Measurements from ENCODE around the gene AP4B1.

GRCh38 chr1:113861641-113862040 is 43.0 kb downstream of the AP4B1 start:
- TF ChIP-seq CTCF (IDR thresholded peaks at IDR 0.05 in 2 of 3, conservative IDR thresholded peaks at IDR 0.05 in 1 of 3; ENCODE audit: borderline replicate concordance in 1 of 3, insufficient read depth in 1 of 3, low read depth in 2 of 3, low read length in 2 of 3) (no peak), ATF3 (IDR thresholded peaks at IDR 0.05) (no peak), POLR2AphosphoS5 (IDR thresholded peaks at IDR 0.05; ENCODE audit: low read depth, low read length) (no peak), POLR2A (IDR thresholded peaks at IDR 0.05; ENCODE audit: borderline replicate concordance, extremely low read depth, insufficient read depth, insufficient read length) (no peak), REST (IDR thresholded peaks at IDR 0.05; ENCODE audit: low read depth) (no peak), EZH2phosphoT487 (IDR thresholded peaks at IDR 0.05; ENCODE audit: borderline replicate concordance) (no peak)
